ENCODE data around the gene HTT. TPM values are rescaled to one million over a fixed set of nuclear protein-coding genes. Genes with fewer than 3 reads are reported as not detected.

Gene HTT
- polyA plus RNA-seq, 2 donors: 9.7 to 19.4 TPM

GRCh38 chr4:3238721-3239120 is 164.2 kb downstream of the HTT start:
- Histone ChIP-seq H3K4me1 (ENCODE audit: control insufficient read depth in 2 of 2, insufficient read depth in 2 of 2, low read length in 1 of 2) (no peaks in the 10 kb centered on the region), H3K36me3 (ENCODE audit: control insufficient read depth in 2 of 2, insufficient read depth in 2 of 2, low read length in 1 of 2) (peaks cover 14 to 62% of the 10 kb centered on the region in 2 donors), H3K27me3 (ENCODE audit: control insufficient read depth in 1 of 2, insufficient read depth in 2 of 2, low read length in 2 of 2) (no peaks in the 10 kb centered on the region), H3K4me3 (ENCODE audit: low read depth in 1 of 2, low read length in 2 of 2) (no peak overlapping the region), H3K9me3 (ENCODE audit: control insufficient read depth in 2 of 2, insufficient read depth in 1 of 2, low read depth in 1 of 2, low read length in 1 of 2) (no peaks in the 10 kb centered on the region), H3K27ac (ENCODE audit: low read depth in 2 of 2, low read length in 1 of 2) (no peak overlapping the region)
- 86 to 87% methylated on average over 18 of the region's 18 CpGs for WGBS, 2 donors

GRCh38 chr4:3239303-3239702 is 164.8 kb downstream of the HTT start:
- H3K9me3 ChIP-seq (ENCODE audit: control insufficient read depth in 2 of 2, insufficient read depth in 1 of 2, low read depth in 1 of 2, low read length in 1 of 2): no peaks in the 10 kb centered on the region
- 86 to 93% methylated on average over 11 of the region's 11 CpGs for WGBS, 2 donors
- H3K27ac ChIP-seq (ENCODE audit: low read depth in 2 of 2, low read length in 1 of 2): no peak overlapping the region
- no peaks in the 10 kb centered on the region for H3K4me1 ChIP-seq (ENCODE audit: control insufficient read depth in 2 of 2, insufficient read depth in 2 of 2, low read length in 1 of 2)
- peaks cover 14 to 56% of the 10 kb centered on the region in 2 donors for H3K36me3 ChIP-seq (ENCODE audit: control insufficient read depth in 2 of 2, insufficient read depth in 2 of 2, low read length in 1 of 2)
- H3K4me3 ChIP-seq (ENCODE audit: low read depth in 1 of 2, low read length in 2 of 2): no peak overlapping the region
- no peaks in the 10 kb centered on the region for H3K27me3 ChIP-seq (ENCODE audit: control insufficient read depth in 1 of 2, insufficient read depth in 2 of 2, low read length in 2 of 2)

- Histone ChIP-seq H3K4me3 (ENCODE audit: low read depth in 1 of 2, low read length in 2 of 2) (no peak overlapping the region), H3K9me3 (ENCODE audit: control insufficient read depth in 2 of 2, insufficient read depth in 1 of 2, low read depth in 1 of 2, low read length in 1 of 2) (no peaks in the 10 kb centered on the region), H3K27ac (ENCODE audit: low read depth in 2 of 2, low read length in 1 of 2) (no peak overlapping the region), H3K36me3 (ENCODE audit: control insufficient read depth in 2 of 2, insufficient read depth in 2 of 2, low read length in 1 of 2) (peaks cover 14 to 50% of the 10 kb centered on the region in 2 donors), H3K27me3 (ENCODE audit: control insufficient read depth in 1 of 2, insufficient read depth in 2 of 2, low read length in 2 of 2) (no peaks in the 10 kb centered on the region), H3K4me1 (ENCODE audit: control insufficient read depth in 2 of 2, insufficient read depth in 2 of 2, low read length in 1 of 2) (no peaks in the 10 kb centered on the region)
- 82 to 91% methylated on average over 29 of the region's 29 CpGs for WGBS, 2 donors
Measured at GRCh38 chr4:3239998-3240920, 165.8 kb downstream of the HTT start.

- Histone ChIP-seq H3K36me3 (ENCODE audit: control insufficient read depth in 2 of 2, insufficient read depth in 2 of 2, low read length in 1 of 2) (peaks cover 14 to 42% of the 10 kb centered on the region in 2 donors), H3K27ac (ENCODE audit: low read depth in 2 of 2, low read length in 1 of 2) (no peak overlapping the region)
- WGBS, 2 donors: 81% methylated on average over 13 of the region's 13 CpGs
Measured at GRCh38 chr4:3240936-3241522, 166.5 kb downstream of the HTT start.

GRCh38 chr4:3241898-3242524 is 167.5 kb downstream of the HTT start:
- no peak overlapping the region for H3K4me3 ChIP-seq (ENCODE audit: low read depth in 1 of 2, low read length in 2 of 2)
- no peak overlapping the region for H3K27ac ChIP-seq (ENCODE audit: low read depth in 2 of 2, low read length in 1 of 2)
- H3K4me1 ChIP-seq (ENCODE audit: control insufficient read depth in 2 of 2, insufficient read depth in 2 of 2, low read length in 1 of 2): peaks cover 0 to 3% of the 10 kb centered on the region in 2 donors
- WGBS, 2 donors: 76 to 80% methylated on average over 17 of the region's 17 CpGs
- no peaks in the 10 kb centered on the region for H3K27me3 ChIP-seq (ENCODE audit: control insufficient read depth in 1 of 2, insufficient read depth in 2 of 2, low read length in 2 of 2)
- peaks cover 14 to 34% of the 10 kb centered on the region in 2 donors for H3K36me3 ChIP-seq (ENCODE audit: control insufficient read depth in 2 of 2, insufficient read depth in 2 of 2, low read length in 1 of 2)
- no peaks in the 10 kb centered on the region for H3K9me3 ChIP-seq (ENCODE audit: control insufficient read depth in 2 of 2, insufficient read depth in 1 of 2, low read depth in 1 of 2, low read length in 1 of 2)

More at GRCh38 chr4:3240936-3241522, 166.5 kb downstream of the HTT start:
- H3K27me3 ChIP-seq (ENCODE audit: control insufficient read depth in 1 of 2, insufficient read depth in 2 of 2, low read length in 2 of 2): no peaks in the 10 kb centered on the region
- no peaks in the 10 kb centered on the region for H3K4me1 ChIP-seq (ENCODE audit: control insufficient read depth in 2 of 2, insufficient read depth in 2 of 2, low read length in 1 of 2)
- H3K4me3 ChIP-seq (ENCODE audit: low read depth in 1 of 2, low read length in 2 of 2): no peak overlapping the region
- no peaks in the 10 kb centered on the region for H3K9me3 ChIP-seq (ENCODE audit: control insufficient read depth in 2 of 2, insufficient read depth in 1 of 2, low read depth in 1 of 2, low read length in 1 of 2)

GRCh38 chr4:3243136-3243780 is 168.8 kb downstream of the HTT start:
- H3K9me3 ChIP-seq (ENCODE audit: control insufficient read depth in 2 of 2, insufficient read depth in 1 of 2, low read depth in 1 of 2, low read length in 1 of 2): no peaks in the 10 kb centered on the region
- no peak overlapping the region for H3K4me3 ChIP-seq (ENCODE audit: low read depth in 1 of 2, low read length in 2 of 2)
- 75% methylated on average over 23 of the region's 23 CpGs for WGBS, 2 donors
- H3K27ac ChIP-seq (ENCODE audit: low read depth in 2 of 2, low read length in 1 of 2): no peak overlapping the region
- H3K4me1 ChIP-seq (ENCODE audit: control insufficient read depth in 2 of 2, insufficient read depth in 2 of 2, low read length in 1 of 2): peaks cover 0 to 3% of the 10 kb centered on the region in 2 donors
- no peaks in the 10 kb centered on the region for H3K27me3 ChIP-seq (ENCODE audit: control insufficient read depth in 1 of 2, insufficient read depth in 2 of 2, low read length in 2 of 2)
- H3K36me3 ChIP-seq (ENCODE audit: control insufficient read depth in 2 of 2, insufficient read depth in 2 of 2, low read length in 1 of 2): peaks cover 14 to 30% of the 10 kb centered on the region in 2 donors

- no peaks in the 10 kb centered on the region for H3K9me3 ChIP-seq (ENCODE audit: control insufficient read depth in 2 of 2, insufficient read depth in 1 of 2, low read depth in 1 of 2, low read length in 1 of 2)
- peaks cover 0 to 3% of the 10 kb centered on the region in 2 donors for H3K4me1 ChIP-seq (ENCODE audit: control insufficient read depth in 2 of 2, insufficient read depth in 2 of 2, low read length in 1 of 2)
- no peak overlapping the region for H3K4me3 ChIP-seq (ENCODE audit: low read depth in 1 of 2, low read length in 2 of 2)
- 27 to 28% methylated on average over 1 of the region's 1 CpG for WGBS, 2 donors
- H3K27ac ChIP-seq (ENCODE audit: low read depth in 2 of 2, low read length in 1 of 2): no peak overlapping the region
- H3K27me3 ChIP-seq (ENCODE audit: control insufficient read depth in 1 of 2, insufficient read depth in 2 of 2, low read length in 2 of 2): no peaks in the 10 kb centered on the region
- H3K36me3 ChIP-seq (ENCODE audit: control insufficient read depth in 2 of 2, insufficient read depth in 2 of 2, low read length in 1 of 2): peaks cover 11 to 27% of the 10 kb centered on the region in 2 donors
Measured at GRCh38 chr4:3244002-3244401, 169.5 kb downstream of the HTT start.

- Histone ChIP-seq H3K4me1 (ENCODE audit: control insufficient read depth in 2 of 2, insufficient read depth in 2 of 2, low read length in 1 of 2) (peaks cover 0 to 3% of the 10 kb centered on the region in 2 donors), H3K27ac (ENCODE audit: low read depth in 2 of 2, low read length in 1 of 2) (no peak overlapping the region), H3K4me3 (ENCODE audit: low read depth in 1 of 2, low read length in 2 of 2) (no peak overlapping the region), H3K36me3 (ENCODE audit: control insufficient read depth in 2 of 2, insufficient read depth in 2 of 2, low read length in 1 of 2) (peaks cover 10 to 20% of the 10 kb centered on the region in 2 donors), H3K27me3 (ENCODE audit: control insufficient read depth in 1 of 2, insufficient read depth in 2 of 2, low read length in 2 of 2) (no peaks in the 10 kb centered on the region), H3K9me3 (ENCODE audit: control insufficient read depth in 2 of 2, insufficient read depth in 1 of 2, low read depth in 1 of 2, low read length in 1 of 2) (no peaks in the 10 kb centered on the region)
- 85 to 89% methylated on average over 9 of the region's 9 CpGs for WGBS, 2 donors
Measured at GRCh38 chr4:3244747-3245146, 170.3 kb downstream of the HTT start.

- H3K36me3 ChIP-seq (ENCODE audit: control insufficient read depth in 2 of 2, insufficient read depth in 2 of 2, low read length in 1 of 2): peaks cover under 1 to 12% of the 10 kb centered on the region in 2 donors
- WGBS, 2 donors: 87 to 91% methylated on average over 6 of the region's 6 CpGs
Measured at GRCh38 chr4:3245676-3246075, 171.2 kb downstream of the HTT start.

More at GRCh38 chr4:3245676-3246075, 171.2 kb downstream of the HTT start:
- Histone ChIP-seq H3K27ac (ENCODE audit: low read depth in 2 of 2, low read length in 1 of 2) (no peak overlapping the region), H3K9me3 (ENCODE audit: control insufficient read depth in 2 of 2, insufficient read depth in 1 of 2, low read depth in 1 of 2, low read length in 1 of 2) (no peaks in the 10 kb centered on the region), H3K4me3 (ENCODE audit: low read depth in 1 of 2, low read length in 2 of 2) (no peak overlapping the region), H3K4me1 (ENCODE audit: control insufficient read depth in 2 of 2, insufficient read depth in 2 of 2, low read length in 1 of 2) (peaks cover 0 to 3% of the 10 kb centered on the region in 2 donors), H3K27me3 (ENCODE audit: control insufficient read depth in 1 of 2, insufficient read depth in 2 of 2, low read length in 2 of 2) (no peaks in the 10 kb centered on the region)
